ENCODE results near the gene DNAJC13. TPM values are rescaled to one million over a fixed set of nuclear protein-coding genes. Genes with fewer than 3 reads are reported as not detected.
A peak's percentile ranks its signal among the peaks of the same experiment; 100 is the strongest.

The DNAJC13 gene
- total RNA-seq, 1 experiment from 2014 or later = 18.1 TPM

DNA sequence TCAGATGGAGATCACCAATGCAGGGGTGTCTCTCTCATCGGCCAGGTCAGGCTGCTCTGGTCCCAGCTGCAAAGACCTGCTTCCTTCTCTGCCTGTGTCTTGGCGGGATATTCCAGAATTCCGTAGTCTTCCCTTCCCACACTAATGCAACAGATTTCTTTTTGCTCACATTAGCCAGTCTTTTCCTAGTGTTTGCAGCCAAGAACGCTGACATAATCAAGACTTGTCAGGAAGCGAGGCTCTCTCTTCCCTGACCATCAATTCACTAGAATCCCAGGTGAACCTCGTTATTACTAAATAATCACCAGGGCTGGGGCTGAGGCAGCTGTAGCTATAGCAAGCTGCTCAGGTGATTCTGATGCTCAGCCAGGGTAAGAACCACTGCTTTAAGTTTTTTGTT is 136.5 kb downstream of the DNAJC13 start:
- H3K27ac Mint-ChIP-seq = 0 out of 7 replicates have a peak overlapping the region, but pooled peaks of 1 of the 3 experiments have one; percentile 52
- no peak overlapping the region for H3K4me3 Mint-ChIP-seq
- Histone ChIP-seq H3K56ac (ENCODE audit: insufficient read length, low read depth, low read length) (no peak overlapping the region), H3K23ac (ENCODE audit: insufficient read length, low read depth, low read length) (no peak overlapping the region), H4K8ac (replicated peaks; ENCODE audit: insufficient read length, low read depth, low read length) (no peak overlapping the region), H3K23me2 (ENCODE audit: insufficient read length, low read depth, low read length, poor library complexity, severe bottlenecking) (no peaks in the 10 kb centered on the region), H3K9ac (ENCODE audit: extremely low read depth, insufficient read length, low read length) (no peak overlapping the region), H4K91ac (ENCODE audit: insufficient read length, low read depth, low read length) (no peak overlapping the region), H3K27me3 (ENCODE audit: insufficient read depth, low read length) (no peaks in the 10 kb centered on the region), H3K27ac (ENCODE audit: insufficient read length, low read depth, low read length) (no peak overlapping the region), H3K79me2 (ENCODE audit: insufficient read depth, low read length) (no peaks in the 10 kb centered on the region), H3K4me1 (ENCODE audit: insufficient read depth, low read length) (peaks cover 8% of the 10 kb centered on the region; the same call in 1 of the 2 replicates), H3K9me3 (ENCODE audit: control insufficient read depth, low read depth, low read length) (no peaks in the 10 kb centered on the region), H4K5ac (ENCODE audit: insufficient read length, low read depth, low read length) (no peak overlapping the region), H2AK5ac (ENCODE audit: insufficient read length, low read length) (no peak overlapping the region), H2BK15ac (ENCODE audit: low read depth, low read length) (no peak overlapping the region), H3K79me1 (ENCODE audit: insufficient read depth, low read depth, low read length, poor library complexity, severe bottlenecking) (no peaks in the 10 kb centered on the region), H2BK12ac (ENCODE audit: insufficient read length, low read depth, low read length) (no peak overlapping the region), H2BK20ac (ENCODE audit: low read depth, low read length, poor library complexity, severe bottlenecking) (no peak overlapping the region), H4K20me1 (ENCODE audit: control insufficient read depth, insufficient read depth, insufficient read length) (no peaks in the 10 kb centered on the region), H2BK5ac (ENCODE audit: insufficient read length, low read length) (no peak overlapping the region), H3K4ac (ENCODE audit: low read depth, low read length) (no peak overlapping the region), H2BK120ac (ENCODE audit: low read depth, low read length, poor library complexity, severe bottlenecking) (no peak overlapping the region), H2AFZ (ENCODE audit: low read length) (no peak overlapping the region), H3K18ac (ENCODE audit: insufficient read length, low read depth, low read length) (no peak overlapping the region), H3T11ph (ENCODE audit: low read length) (no peak overlapping the region), H3K4me2 (ENCODE audit: insufficient read depth, insufficient read length, low read length) (no peak overlapping the region), H3K14ac (ENCODE audit: insufficient read depth, low read length) (no peak overlapping the region)
- H3K9me3 Mint-ChIP-seq = no peaks in the 10 kb centered on the region
- no CpG with 5 or more reads among the region's 6 CpGs for WGBS (ENCODE audit: extremely low coverage, insufficient read length, low lambda C conversion rate)
- H3K36me3 Mint-ChIP-seq (ENCODE audit: insufficient read depth in 1 of 3, low read depth in 3 of 3) = peaks cover 0 to 4% (median 0%) of the 10 kb centered on the region in 3 experiments; a peak in 2 of 7 replicates
- H3K4me1 Mint-ChIP-seq = peaks cover 21 to 30% of the 10 kb centered on the region in 2 experiments
- DNase-seq = no peak
- no peaks in the 10 kb centered on the region for H3K27me3 Mint-ChIP-seq (ENCODE audit: low read depth)
- TF ChIP-seq, protein P1, sequence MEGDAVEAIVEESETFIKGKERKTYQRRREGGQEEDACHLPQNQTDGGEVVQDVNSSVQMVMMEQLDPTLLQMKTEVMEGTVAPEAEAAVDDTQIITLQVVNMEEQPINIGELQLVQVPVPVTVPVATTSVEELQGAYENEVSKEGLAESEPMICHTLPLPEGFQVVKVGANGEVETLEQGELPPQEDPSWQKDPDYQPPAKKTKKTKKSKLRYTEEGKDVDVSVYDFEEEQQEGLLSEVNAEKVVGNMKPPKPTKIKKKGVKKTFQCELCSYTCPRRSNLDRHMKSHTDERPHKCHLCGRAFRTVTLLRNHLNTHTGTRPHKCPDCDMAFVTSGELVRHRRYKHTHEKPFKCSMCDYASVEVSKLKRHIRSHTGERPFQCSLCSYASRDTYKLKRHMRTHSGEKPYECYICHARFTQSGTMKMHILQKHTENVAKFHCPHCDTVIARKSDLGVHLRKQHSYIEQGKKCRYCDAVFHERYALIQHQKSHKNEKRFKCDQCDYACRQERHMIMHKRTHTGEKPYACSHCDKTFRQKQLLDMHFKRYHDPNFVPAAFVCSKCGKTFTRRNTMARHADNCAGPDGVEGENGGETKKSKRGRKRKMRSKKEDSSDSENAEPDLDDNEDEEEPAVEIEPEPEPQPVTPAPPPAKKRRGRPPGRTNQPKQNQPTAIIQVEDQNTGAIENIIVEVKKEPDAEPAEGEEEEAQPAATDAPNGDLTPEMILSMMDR (conservative IDR thresholded peaks at IDR 0.05) = no peak
